GM06990 (cell line): ENCODE data around the gene FYN.

Experiments
- DNase-seq: peaks from one replicate; pipeline ENCODE4 v3.0.0-alpha.2; 2011; ENCODE audit not compliant: insufficient read length; ENCODE audit errors: extremely low read depth
- H3K27me3 ChIP-seq: replicated peaks from 2 replicates; pipeline ENCODE4 v1.6.0; 2011; ENCODE audit warnings: low read length; ENCODE audit not compliant: control insufficient read depth, insufficient read depth
- H3K36me3 ChIP-seq: 2 replicates; pipeline ENCODE4 v1.5.1; 2011; ENCODE audit warnings: low read length; ENCODE audit not compliant: control insufficient read depth, insufficient read depth
- H3K4me3 ChIP-seq: replicated peaks from 2 replicates; pipeline ENCODE4 v1.5.1; 2011; ENCODE audit warnings: low read depth, mild to moderate bottlenecking, control low read depth, low read length
- CTCF ChIP-seq: IDR thresholded peaks from 2 replicates; pipeline ENCODE4 v1.5.1; 2011; ENCODE audit warnings: low read length, control low read depth, mild to moderate bottlenecking, inconsistent platforms; ENCODE audit not compliant: insufficient read depth, poor library complexity, severe bottlenecking

Gene FYN

GRCh38 chr6:111803804-111804203 is 69.4 kb downstream of the FYN start:
- no peaks in the 10 kb centered on the region for H3K36me3 ChIP-seq
- no peaks in the 10 kb centered on the region for H3K27me3 ChIP-seq
- no peak for TF ChIP-seq CTCF
- no peak overlapping the region for H3K4me3 ChIP-seq
- DNase-seq = no peak

- Histone ChIP-seq H3K27me3 (no peaks in the 10 kb centered on the region), H3K36me3 (no peaks in the 10 kb centered on the region), H3K4me3 (no peak overlapping the region)
- no peak for DNase-seq
- no peak for TF ChIP-seq CTCF
Observed at GRCh38 chr6:111803371-111803770, 69.9 kb downstream of the FYN start.

GRCh38 chr6:111802720-111803330 is 70.4 kb downstream of the FYN start:
- H3K4me3 ChIP-seq = no peak overlapping the region
- H3K36me3 ChIP-seq = no peaks in the 10 kb centered on the region
- no peak for DNase-seq
- H3K27me3 ChIP-seq = no peaks in the 10 kb centered on the region
- no peak for TF ChIP-seq CTCF

GRCh38 chr6:111802015-111802414 is 71.2 kb downstream of the FYN start:
- TF ChIP-seq CTCF = no peak
- Histone ChIP-seq H3K27me3 (no peaks in the 10 kb centered on the region), H3K36me3 (no peaks in the 10 kb centered on the region), H3K4me3 (no peak overlapping the region)
- no peak for DNase-seq

GRCh38 chr6:111800821-111801220 is 72.4 kb downstream of the FYN start:
- no peaks in the 10 kb centered on the region for H3K36me3 ChIP-seq
- no peaks in the 10 kb centered on the region for H3K27me3 ChIP-seq
- DNase-seq = no peak
- no peak overlapping the region for H3K4me3 ChIP-seq
- TF ChIP-seq CTCF = no peak

- H3K4me3 ChIP-seq = no peak overlapping the region
- TF ChIP-seq CTCF = no peak
Observed at GRCh38 chr6:111800259-111800765, 72.9 kb downstream of the FYN start.

More at GRCh38 chr6:111800259-111800765, 72.9 kb downstream of the FYN start:
- no peaks in the 10 kb centered on the region for H3K36me3 ChIP-seq
- DNase-seq = no peak
- H3K27me3 ChIP-seq = no peaks in the 10 kb centered on the region
